SK-N-SH treated with all-trans-retinoic acid at 6 μM for 48 hours (cell line): ENCODE data around the gene DESI1.

Experiments
- ATAC-seq: fragments of 200-7000 bp; cut with Tn5 transposase; 3 replicates; pipeline ENCODE4 v1.9.1; 2020; ENCODE audit warnings: mild to moderate bottlenecking, moderate library complexity
- ARNTL ChIP-seq: fragments of 450-650 bp; formaldehyde crosslinking; IDR thresholded peaks from 2 replicates; pipeline ENCODE4 v1.5.0; 2020; ENCODE audit warnings: low read depth, mild to moderate bottlenecking, moderate library complexity, borderline replicate concordance
- BACH2 ChIP-seq: fragments of 250-450 bp; sonication (Bioruptor Pico); IDR thresholded peaks from 2 replicates; pipeline ENCODE4 v1.9.0; 2021; ENCODE audit warnings: mild to moderate bottlenecking, borderline replicate concordance
- CREB5 ChIP-seq: fragments of 250-450 bp; sonication (Bioruptor Pico); IDR thresholded peaks from 2 replicates; pipeline ENCODE4 v1.5.1; 2020; ENCODE audit warnings: low read depth, mild to moderate bottlenecking, moderate library complexity
- CSDC2 ChIP-seq: fragments of 250-450 bp; sonication (Bioruptor Pico); IDR thresholded peaks from 2 replicates; pipeline ENCODE4 v1.5.0; 2020; ENCODE audit warnings: mild to moderate bottlenecking, moderate library complexity
- CSRNP3 ChIP-seq: fragments of 250-450 bp; sonication (Bioruptor Pico); IDR thresholded peaks from 2 replicates; pipeline ENCODE4 v1.5.1; 2021; ENCODE audit warnings: mild to moderate bottlenecking, moderate library complexity
- GLIS3 ChIP-seq: fragments of 250-450 bp; sonication (Bioruptor Pico); IDR thresholded peaks from 2 replicates; pipeline ENCODE4 v1.5.0; 2020; ENCODE audit warnings: mild to moderate bottlenecking, moderate library complexity
- OSR1 ChIP-seq: fragments of 250-450 bp; sonication (Bioruptor Pico); IDR thresholded peaks from 2 replicates; pipeline ENCODE4 v1.8.0; 2022; ENCODE audit warnings: moderate library complexity, mild to moderate bottlenecking, inconsistent platforms
- PATZ1 ChIP-seq: fragments of 250-450 bp; sonication (Bioruptor Pico); IDR thresholded peaks from 2 replicates; pipeline ENCODE4 v1.8.0; 2020; ENCODE audit warnings: mild to moderate bottlenecking, moderate library complexity, borderline replicate concordance
- POU6F1 ChIP-seq: fragments of 250-450 bp; sonication (Bioruptor Pico); IDR thresholded peaks from 2 replicates; pipeline ENCODE4 v1.8.0; 2021; ENCODE audit warnings: low read depth, mild to moderate bottlenecking, moderate library complexity, borderline replicate concordance
- PPARA ChIP-seq: fragments of 250-450 bp; sonication (Bioruptor Pico); IDR thresholded peaks from 2 replicates; pipeline ENCODE4 v1.5.0; 2020; ENCODE audit warnings: mild to moderate bottlenecking, borderline replicate concordance
- SNAI2 ChIP-seq: fragments of 250-450 bp; sonication (Bioruptor Pico); IDR thresholded peaks from 2 replicates; pipeline ENCODE4 v1.5.0; 2020; ENCODE audit warnings: mild to moderate bottlenecking, moderate library complexity
- TCF4 ChIP-seq: fragments of 250-450 bp; sonication (Bioruptor Pico); IDR thresholded peaks from 2 replicates; pipeline ENCODE4 v1.8.0; 2021; ENCODE audit warnings: mild to moderate bottlenecking, moderate library complexity, borderline replicate concordance
- TOX ChIP-seq: fragments of 250-450 bp; sonication (Bioruptor Pico); IDR thresholded peaks from 2 replicates; pipeline ENCODE4 v1.8.0; 2021; ENCODE audit warnings: mild to moderate bottlenecking, moderate library complexity, borderline replicate concordance
- TSHZ2 ChIP-seq: fragments of 250-450 bp; sonication (Bioruptor Pico); IDR thresholded peaks from 2 replicates; pipeline ENCODE4 v1.5.0; 2020; ENCODE audit warnings: mild to moderate bottlenecking, moderate library complexity
- ZFP3 ChIP-seq: fragments of 250-450 bp; sonication (Bioruptor Pico); IDR thresholded peaks from 2 replicates; pipeline ENCODE4 v1.5.0; 2020; ENCODE audit warnings: mild to moderate bottlenecking, moderate library complexity
- ZNF565 ChIP-seq: fragments of 450-650 bp; formaldehyde crosslinking; conservative IDR thresholded peaks from 2 replicates; pipeline ENCODE4 v1.5.0; 2020; ENCODE audit warnings: low read depth, mild to moderate bottlenecking, moderate library complexity
- ZNF70 ChIP-seq: fragments of 450-650 bp; formaldehyde crosslinking; IDR thresholded peaks from 2 replicates; pipeline ENCODE4 v1.5.0; 2020; ENCODE audit warnings: mild to moderate bottlenecking, moderate library complexity
- ZNF8 ChIP-seq: fragments of 450-650 bp; formaldehyde crosslinking; IDR thresholded peaks from 2 replicates; pipeline ENCODE4 v1.5.0; 2020; ENCODE audit warnings: mild to moderate bottlenecking, moderate library complexity

The DESI1 gene

GRCh38 chr22:41658869-41659268 lies 38.0 kb upstream of the DESI1 start:
- TF ChIP-seq TCF4 (CRISPR knock-in tag): no peak
- no peak for TF ChIP-seq ZFP3 (CRISPR knock-in tag)
- TF ChIP-seq PPARA (CRISPR knock-in tag): no peak
- no peak for TF ChIP-seq BACH2 (CRISPR knock-in tag)
- no peak for TF ChIP-seq TOX
- TF ChIP-seq ARNTL (CRISPR knock-in tag): no peak
- TF ChIP-seq CSDC2 (CRISPR knock-in tag): no peak
- no peak for TF ChIP-seq OSR1 (CRISPR knock-in tag)
- TF ChIP-seq CREB5 (CRISPR knock-in tag): no peak
- TF ChIP-seq SNAI2 (CRISPR knock-in tag): no peak
- no peak for TF ChIP-seq TSHZ2
- no peak for TF ChIP-seq CSRNP3
- TF ChIP-seq PATZ1: no peak
- no peak for TF ChIP-seq GLIS3 (CRISPR knock-in tag)
- ATAC-seq: no peak

- TF ChIP-seq ZNF8 (CRISPR knock-in tag): no peak
- no peak for TF ChIP-seq SNAI2 (CRISPR knock-in tag)
- TF ChIP-seq ZNF565 (CRISPR knock-in tag): no peak
- no peak for TF ChIP-seq TCF4 (CRISPR knock-in tag)
- TF ChIP-seq ZNF70 (CRISPR knock-in tag): no peak
- no peak for TF ChIP-seq TSHZ2
- no peak for TF ChIP-seq PATZ1
- no peak for TF ChIP-seq CSDC2 (CRISPR knock-in tag)
- no peak for TF ChIP-seq POU6F1 (CRISPR knock-in tag)
- no peak for ATAC-seq
Measured at GRCh38 chr22:41657709-41658108, 36.9 kb upstream of the DESI1 start.
